HFFc6 (cell line): Measurements from ENCODE around the gene IFNLR1. TPM values are rescaled to one million over a fixed set of nuclear protein-coding genes. Genes with fewer than 3 reads are reported as not detected.
"Not testable (repeated sequence)": the region's sequence is repeated elsewhere in the genome, so short reads cannot be mapped to it uniquely, and the experiment has no call there.

Experiments used
- DNase-seq: peaks from one replicate; pipeline ENCODE4 v3.0.0-alpha.2; 2018
- H3K27ac Mint-ChIP-seq: 2 replicates; pipeline ENCODE4 v1.8.0; 2020; ENCODE audit warnings: mild to moderate bottlenecking, mixed read lengths
- H3K27me3 Mint-ChIP-seq: 2 replicates; pipeline ENCODE4 v1.8.0; 2021; ENCODE audit warnings: mild to moderate bottlenecking, moderate library complexity, mixed read lengths; ENCODE audit not compliant: insufficient read depth
- H3K36me3 Mint-ChIP-seq: 2 replicates; pipeline ENCODE4 v1.8.0; 2021; ENCODE audit warnings: low read depth, mixed read lengths
- H3K4me1 Mint-ChIP-seq: 2 replicates; pipeline ENCODE4 v1.8.0; 2020; ENCODE audit warnings: low read depth, mixed read lengths
- H3K4me3 Mint-ChIP-seq: 2 replicates; pipeline ENCODE4 v1.8.0; 2020; ENCODE audit warnings: mild to moderate bottlenecking, moderate library complexity, mixed read lengths
- H3K9me3 Mint-ChIP-seq: 2 replicates; pipeline ENCODE4 v1.8.0; 2020; ENCODE audit warnings: mild to moderate bottlenecking, mixed read lengths
- total RNA-seq, 6 experiments: library from RNA; stranded (reverse); fragmentation: NEBNext Ultra II Directional; extraction: Animal tissue kit (Norgen Biotek cat#: 25700); gene quantifications; 2 replicates in 1 of 6; 3 replicates in 5 of 6; pipeline ENCODE4 v1.2.3, GENCODE V29; 2021
- TF ChIP-seq, protein P1 (sequence below): fragments of 200-600 bp; sonication (generic); IDR thresholded peaks from 2 replicates; pipeline ENCODE4 v1.5.0; 2021; ENCODE audit warnings: antibody characterized with exemption, mild to moderate bottlenecking

IFNLR1 gene
- total RNA-seq, 6 experiments from 2014 or later: not detected

DNA sequence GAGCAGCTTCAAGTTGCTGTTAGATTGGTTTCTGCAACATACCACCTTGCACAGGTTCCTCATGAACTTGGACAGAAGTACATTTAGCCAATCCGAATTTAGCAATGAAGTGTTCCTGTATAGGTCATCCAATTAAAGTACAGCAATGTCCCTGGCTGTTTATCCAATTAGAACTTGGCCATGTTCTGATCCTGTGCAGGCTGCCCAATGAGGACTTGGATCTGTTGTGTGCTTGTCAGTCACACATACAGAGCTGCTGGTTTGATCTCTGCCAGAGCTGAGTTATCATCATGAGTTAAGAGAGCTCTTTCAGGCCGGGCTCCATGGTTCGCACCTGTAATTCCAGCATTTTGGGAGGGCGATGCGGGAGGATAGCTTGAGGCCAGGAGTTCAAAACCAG is 22.0 kb upstream of the IFNLR1 start:
- no peak overlapping the region for H3K4me3 Mint-ChIP-seq
- TF ChIP-seq, protein P1, sequence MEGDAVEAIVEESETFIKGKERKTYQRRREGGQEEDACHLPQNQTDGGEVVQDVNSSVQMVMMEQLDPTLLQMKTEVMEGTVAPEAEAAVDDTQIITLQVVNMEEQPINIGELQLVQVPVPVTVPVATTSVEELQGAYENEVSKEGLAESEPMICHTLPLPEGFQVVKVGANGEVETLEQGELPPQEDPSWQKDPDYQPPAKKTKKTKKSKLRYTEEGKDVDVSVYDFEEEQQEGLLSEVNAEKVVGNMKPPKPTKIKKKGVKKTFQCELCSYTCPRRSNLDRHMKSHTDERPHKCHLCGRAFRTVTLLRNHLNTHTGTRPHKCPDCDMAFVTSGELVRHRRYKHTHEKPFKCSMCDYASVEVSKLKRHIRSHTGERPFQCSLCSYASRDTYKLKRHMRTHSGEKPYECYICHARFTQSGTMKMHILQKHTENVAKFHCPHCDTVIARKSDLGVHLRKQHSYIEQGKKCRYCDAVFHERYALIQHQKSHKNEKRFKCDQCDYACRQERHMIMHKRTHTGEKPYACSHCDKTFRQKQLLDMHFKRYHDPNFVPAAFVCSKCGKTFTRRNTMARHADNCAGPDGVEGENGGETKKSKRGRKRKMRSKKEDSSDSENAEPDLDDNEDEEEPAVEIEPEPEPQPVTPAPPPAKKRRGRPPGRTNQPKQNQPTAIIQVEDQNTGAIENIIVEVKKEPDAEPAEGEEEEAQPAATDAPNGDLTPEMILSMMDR: no peak
- H3K36me3 Mint-ChIP-seq: no peaks in the 10 kb centered on the region
- no peaks in the 10 kb centered on the region for H3K9me3 Mint-ChIP-seq
- peaks cover 16% of the 10 kb centered on the region for H3K27me3 Mint-ChIP-seq
- H3K4me1 Mint-ChIP-seq: no peaks in the 10 kb centered on the region
- H3K27ac Mint-ChIP-seq: no peak overlapping the region
- no peak for DNase-seq

DNA sequence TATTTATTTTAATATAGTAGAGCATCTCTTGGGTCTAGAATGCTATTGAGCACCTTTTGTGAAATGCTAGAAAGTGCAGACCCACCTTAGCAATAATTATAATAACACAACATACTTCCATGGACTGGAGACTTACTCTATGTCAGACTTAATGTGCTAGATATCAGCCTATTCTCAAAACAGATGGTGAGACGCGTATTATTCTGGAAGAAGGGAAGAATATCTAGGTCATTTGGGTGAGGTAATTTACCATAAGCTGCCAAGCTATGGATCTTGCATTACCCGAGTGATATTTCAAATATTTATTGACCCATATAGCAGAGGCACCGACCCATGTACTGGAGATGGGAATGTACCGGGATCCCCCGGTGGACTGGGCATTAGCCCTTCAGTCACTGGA is 20.6 kb upstream of the IFNLR1 start:
- no peak for DNase-seq
- TF ChIP-seq, protein P1: no peak
- H3K27me3 Mint-ChIP-seq: peaks cover 7% of the 10 kb centered on the region
- no peaks in the 10 kb centered on the region for H3K9me3 Mint-ChIP-seq
- no peak overlapping the region for H3K4me3 Mint-ChIP-seq
- H3K36me3 Mint-ChIP-seq: no peaks in the 10 kb centered on the region
- no peak overlapping the region for H3K27ac Mint-ChIP-seq
- H3K4me1 Mint-ChIP-seq: no peaks in the 10 kb centered on the region

DNA sequence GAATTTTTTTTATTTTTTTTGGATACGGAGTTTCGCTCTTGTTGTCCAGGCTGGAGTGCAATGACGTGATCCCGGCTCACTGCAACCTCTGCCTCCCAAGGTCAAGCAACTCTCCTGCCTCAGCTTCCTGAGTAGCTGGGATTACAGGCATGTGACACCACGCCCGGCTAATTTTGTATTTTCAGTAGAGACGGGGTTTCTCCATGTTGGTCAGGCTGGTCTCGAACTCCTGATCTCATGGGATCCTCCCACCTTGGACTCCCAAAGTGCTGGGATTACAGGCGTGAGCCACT is 20.3 kb upstream of the IFNLR1 start:
- not testable (repeated sequence) for H3K27me3 Mint-ChIP-seq, H3K4me3 Mint-ChIP-seq, H3K36me3 Mint-ChIP-seq, H3K4me1 Mint-ChIP-seq, H3K9me3 Mint-ChIP-seq, DNase-seq, H3K27ac Mint-ChIP-seq

DNA sequence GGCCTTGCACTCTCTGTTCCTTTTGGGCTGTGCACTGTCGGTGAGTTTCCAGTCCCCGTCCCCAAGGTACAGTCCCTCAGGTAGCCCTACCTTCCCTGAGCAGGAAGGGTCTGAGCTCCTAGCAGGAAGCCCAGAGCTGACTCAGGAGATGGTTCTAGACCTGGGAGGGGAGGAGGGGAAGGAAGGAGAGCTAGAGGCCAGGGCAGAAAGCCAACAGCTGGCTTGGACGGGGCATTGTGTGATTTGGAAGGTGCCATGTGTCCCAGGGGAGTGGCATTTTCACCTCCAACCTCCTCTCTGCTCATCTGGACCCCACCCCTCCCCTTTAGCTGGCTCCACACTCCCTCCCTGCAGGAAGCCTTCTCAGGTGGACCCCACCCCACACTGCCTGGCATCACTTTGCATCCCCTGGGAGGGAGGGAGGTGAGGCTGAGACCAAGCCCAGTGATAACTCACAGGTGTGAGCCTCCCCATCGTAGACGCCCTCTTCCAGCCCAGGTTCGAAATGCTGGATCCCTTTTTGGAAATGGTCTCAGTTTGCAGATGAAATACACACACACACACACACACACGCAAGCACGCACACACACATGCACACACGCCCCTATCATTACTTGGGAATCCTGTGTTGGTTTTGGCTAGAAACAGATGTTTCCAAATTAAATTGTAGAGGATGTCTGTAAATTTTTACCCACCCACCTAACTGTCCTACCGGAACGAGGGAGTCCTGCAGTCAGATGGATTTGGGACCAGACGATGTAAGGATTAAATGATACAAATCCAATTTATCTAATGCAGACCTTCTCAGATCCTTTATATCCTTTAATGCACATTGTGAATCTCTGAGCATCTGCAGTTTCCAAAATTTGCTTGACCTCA is 19.7 kb upstream of the IFNLR1 start:
- no peaks in the 10 kb centered on the region for H3K9me3 Mint-ChIP-seq
- H3K4me3 Mint-ChIP-seq: no peak overlapping the region
- H3K4me1 Mint-ChIP-seq: peaks cover 7% of the 10 kb centered on the region
- TF ChIP-seq, protein P1: no peak
- no peak overlapping the region for H3K27ac Mint-ChIP-seq
- DNase-seq: no peak
- H3K36me3 Mint-ChIP-seq: no peaks in the 10 kb centered on the region
- peaks cover 7% of the 10 kb centered on the region for H3K27me3 Mint-ChIP-seq

DNA sequence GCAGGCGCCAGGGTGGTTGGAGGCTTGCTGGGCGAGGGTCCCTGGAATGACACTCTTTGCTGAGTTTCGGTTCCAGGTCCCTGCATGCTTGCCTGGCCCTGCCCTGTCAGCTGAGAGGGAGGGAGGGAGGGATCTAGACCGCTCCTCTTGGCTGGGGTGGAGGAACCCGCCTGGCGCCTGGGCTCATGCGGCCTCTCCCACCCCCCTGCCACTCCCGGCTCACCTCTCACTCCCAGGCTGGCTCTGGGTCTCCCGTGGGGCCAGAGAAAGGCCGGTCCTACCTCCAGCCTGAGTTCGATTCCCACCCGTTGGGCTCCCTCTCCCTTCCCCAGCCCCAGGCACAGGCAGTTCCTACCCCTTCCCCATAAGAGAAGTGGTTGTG is 19.0 kb upstream of the IFNLR1 start:
- Mint-ChIP-seq H3K4me1 (peaks cover 7% of the 10 kb centered on the region), H3K4me3 (no peak overlapping the region), H3K9me3 (no peaks in the 10 kb centered on the region), H3K36me3 (no peaks in the 10 kb centered on the region), H3K27me3 (peaks cover 7% of the 10 kb centered on the region), H3K27ac (no peak overlapping the region)
- TF ChIP-seq, protein P1: no peak
- DNase-seq: no peak

DNA sequence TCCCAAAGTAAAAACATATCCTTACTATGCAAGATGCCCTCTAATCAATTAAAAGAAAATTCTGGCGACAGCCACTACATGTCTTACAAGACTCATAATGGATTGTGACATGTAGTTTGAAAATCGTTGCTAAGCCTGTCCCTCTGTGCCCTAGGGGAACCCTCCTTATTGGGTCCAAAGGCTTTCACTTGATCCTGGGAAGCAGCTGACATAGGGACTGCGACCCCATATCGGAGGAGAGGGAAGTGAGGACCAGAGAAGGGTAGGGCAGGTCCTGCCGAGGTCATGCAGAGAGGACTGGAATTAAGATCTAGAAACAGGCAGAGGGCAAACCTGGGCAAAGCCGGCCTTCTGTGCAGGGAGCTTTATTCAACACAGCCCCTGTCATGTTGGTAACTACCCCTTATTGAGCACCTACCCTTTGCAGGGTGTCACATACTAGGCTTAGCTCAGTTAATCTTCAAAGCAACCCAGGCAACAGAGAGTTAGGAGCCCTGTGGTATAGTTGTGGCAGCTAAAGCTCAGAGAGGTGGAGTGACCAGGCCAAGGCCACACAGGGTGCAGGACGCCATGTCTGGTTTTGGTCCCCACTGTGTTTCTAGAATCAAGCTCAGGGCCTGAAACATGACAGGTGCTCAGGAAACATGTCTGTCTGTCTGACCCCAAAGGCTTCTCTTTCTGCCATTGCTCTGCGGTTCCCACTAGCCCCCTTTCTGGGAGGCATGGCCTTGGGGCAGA is 18.4 kb upstream of the IFNLR1 start:
- Mint-ChIP-seq H3K27me3 (peaks cover 5% of the 10 kb centered on the region), H3K4me1 (peaks cover 7% of the 10 kb centered on the region), H3K27ac (no peak overlapping the region)

More for the DNA sequence above, 18.4 kb upstream of the IFNLR1 start:
- H3K9me3 Mint-ChIP-seq: no peaks in the 10 kb centered on the region
- no peaks in the 10 kb centered on the region for H3K36me3 Mint-ChIP-seq
- TF ChIP-seq, protein P1: no peak
- no peak for DNase-seq
- no peak overlapping the region for H3K4me3 Mint-ChIP-seq
